SH-SY5Y (cell line): ENCODE data around the gene NLRP7.

Experiments used
- GATA2 ChIP-seq: IDR thresholded peaks from 2 replicates; pipeline ENCODE4 v1.6.1; 2011; ENCODE audit warnings: mild to moderate bottlenecking, low read depth, low read length
- GATA3 ChIP-seq: IDR thresholded peaks from 2 replicates; pipeline ENCODE4 v1.6.1; 2011; ENCODE audit warnings: low read depth, mild to moderate bottlenecking, low read length, moderate library complexity

DNA sequence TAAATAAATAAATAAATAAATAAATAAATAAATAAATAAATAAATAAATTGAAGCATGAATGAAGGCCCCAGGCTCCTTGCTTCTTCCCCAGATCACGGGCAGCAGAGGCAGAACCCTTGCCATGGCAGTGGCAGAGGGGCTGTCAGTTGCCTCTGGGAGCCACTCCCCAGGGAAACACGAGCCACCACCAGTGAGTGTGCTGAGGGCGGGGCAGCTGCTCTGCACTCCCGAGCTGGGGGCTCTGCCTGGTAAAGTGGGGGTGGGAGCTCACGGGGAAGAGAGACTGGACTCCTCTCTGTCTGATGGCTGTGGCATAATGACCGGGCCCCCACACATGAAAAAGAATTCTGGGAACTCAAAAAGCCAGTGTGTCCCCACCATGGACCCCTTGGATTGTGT lies 65.4 kb downstream of the NLRP7 start:
- TF ChIP-seq GATA3 (no peak), GATA2 (no peak)
